Prostate gland (tissue), 2 donors: ENCODE data around the gene OR2Z1.

Source experiments
- POLR2A ChIP-seq: fragments of 450-650 bp; IDR thresholded peaks from one replicate; pipeline ENCODE4 v1.6.1; 2016; ENCODE audit warnings: antibody characterized with exemption, mild to moderate bottlenecking
- POLR2AphosphoS5 ChIP-seq: sonication (generic); formaldehyde crosslinking; IDR thresholded peaks from one replicate; pipeline ENCODE4 v1.6.1; 2017; ENCODE audit warnings: antibody characterized with exemption
- TF ChIP-seq, protein P1 (sequence below), 4 experiments: fragments of 200-600 bp in 2 of 4; fragments of 450-650 bp in 2 of 4; sonication (generic) in 2 of 4; IDR thresholded peaks; 1 replicate in 3 of 4; 2 replicates in 1 of 4; pipeline ENCODE4 v1.5.1; 2016 to 2019; ENCODE audit warnings: antibody characterized with exemption in 4 of 4, mild to moderate bottlenecking in 2 of 4, moderate library complexity in 2 of 4

DNA sequence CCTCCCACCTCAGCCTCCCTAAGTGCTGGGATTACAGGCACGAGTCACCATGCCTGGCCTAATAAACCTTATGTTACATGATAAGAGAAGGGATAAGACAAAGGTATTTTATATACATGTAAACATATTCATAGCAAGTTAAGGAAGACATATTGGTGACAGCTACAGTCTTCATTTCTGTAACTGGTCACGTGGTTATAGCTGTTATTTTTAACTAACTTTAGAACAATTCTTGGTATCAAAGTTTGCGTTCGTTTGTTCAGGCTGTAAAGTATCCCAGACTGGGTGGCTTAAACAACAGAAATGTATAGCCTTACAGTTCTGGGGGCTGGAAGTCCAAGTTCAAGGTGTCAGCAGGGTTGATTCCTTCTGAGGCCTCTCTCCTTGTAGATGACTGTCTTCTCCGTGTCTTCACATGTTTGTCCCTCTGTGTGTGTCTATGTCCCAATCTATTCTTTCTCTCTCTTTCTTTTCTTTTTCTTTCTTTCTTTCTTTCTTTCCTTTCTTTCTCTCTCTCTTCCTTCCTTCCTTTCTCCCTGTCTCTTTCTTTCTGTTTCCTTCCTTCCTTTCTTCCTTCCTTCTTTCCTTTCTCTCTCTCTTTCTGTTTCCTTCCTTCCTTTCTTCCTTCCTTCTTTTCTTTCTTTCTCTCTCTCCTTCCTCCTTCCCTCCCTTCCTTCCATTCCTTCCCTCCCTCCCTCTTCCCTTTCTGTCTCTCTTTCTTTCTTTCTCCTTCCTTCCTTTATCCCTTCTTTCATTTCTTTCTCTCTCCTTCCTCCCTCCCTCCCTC lies 30.5 kb upstream of the OR2Z1 start:
- TF ChIP-seq, protein P1, sequence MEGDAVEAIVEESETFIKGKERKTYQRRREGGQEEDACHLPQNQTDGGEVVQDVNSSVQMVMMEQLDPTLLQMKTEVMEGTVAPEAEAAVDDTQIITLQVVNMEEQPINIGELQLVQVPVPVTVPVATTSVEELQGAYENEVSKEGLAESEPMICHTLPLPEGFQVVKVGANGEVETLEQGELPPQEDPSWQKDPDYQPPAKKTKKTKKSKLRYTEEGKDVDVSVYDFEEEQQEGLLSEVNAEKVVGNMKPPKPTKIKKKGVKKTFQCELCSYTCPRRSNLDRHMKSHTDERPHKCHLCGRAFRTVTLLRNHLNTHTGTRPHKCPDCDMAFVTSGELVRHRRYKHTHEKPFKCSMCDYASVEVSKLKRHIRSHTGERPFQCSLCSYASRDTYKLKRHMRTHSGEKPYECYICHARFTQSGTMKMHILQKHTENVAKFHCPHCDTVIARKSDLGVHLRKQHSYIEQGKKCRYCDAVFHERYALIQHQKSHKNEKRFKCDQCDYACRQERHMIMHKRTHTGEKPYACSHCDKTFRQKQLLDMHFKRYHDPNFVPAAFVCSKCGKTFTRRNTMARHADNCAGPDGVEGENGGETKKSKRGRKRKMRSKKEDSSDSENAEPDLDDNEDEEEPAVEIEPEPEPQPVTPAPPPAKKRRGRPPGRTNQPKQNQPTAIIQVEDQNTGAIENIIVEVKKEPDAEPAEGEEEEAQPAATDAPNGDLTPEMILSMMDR (IDR thresholded peaks at IDR 0.05) = no peak
- no peak for TF ChIP-seq POLR2A
- no peak for TF ChIP-seq POLR2AphosphoS5
